Body of pancreas (tissue), 4 donors: ENCODE data around the gene ARHGEF37.

Source experiments
- CTCF ChIP-seq, 7 experiments: fragments of 450-650 bp in 4 of 7; fragments of 200-600 bp in 3 of 7; sonication (generic) in 3 of 7; IDR thresholded peaks; one replicate each; pipeline ENCODE4 v1.5.1; 2016 to 2019; ENCODE audit warnings: antibody characterized with exemption in 7 of 7
- POLR2A ChIP-seq, 3 donors: fragments of 450-650 bp; IDR thresholded peaks; one replicate each; pipeline ENCODE4 v1.6.1; 2016; ENCODE audit warnings: antibody characterized with exemption in 3 of 3, mild to moderate bottlenecking in 2 of 3

GRCh38 chr5:149598966-149599365, 17.7 kb downstream of the ARHGEF37 start:
- TF ChIP-seq CTCF (IDR thresholded peaks at IDR 0.05) (no peak), POLR2A (IDR thresholded peaks at IDR 0.05) (no peak)
